K562 (cell line): ENCODE results near the gene UBE2E2. TPM values are rescaled to one million over a fixed set of nuclear protein-coding genes. Genes with fewer than 3 reads are reported as not detected.

Experiments used
- ATAC-seq: fragments of 200-7000 bp; cut with Tn5 transposase; 3 replicates; pipeline ENCODE4 v1.9.1; 2020; ENCODE audit warnings: moderate library complexity
- BruUV-seq: library from RNA; stranded (reverse); fragments of 400-500 nt; replicated peaks from 2 replicates; lab custom pipeline; 2021; lab: Mats Ljungman, UMichigan
- CTCF ChIA-PET: fragments of 300-600 bp; formaldehyde crosslinking; extraction: SDS; loops from one replicate; lab custom pipeline; 2021; ENCODE audit warnings: low intra/inter-chr PET ratio; lab: Yijun Ruan, JAX
- POLR2A ChIA-PET: fragments of 300-600, 350-650 bp; sonication (Branson Sonifier 250); formaldehyde crosslinking; extraction: SDS; loops from one replicate; lab custom pipeline; 2021; ENCODE audit warnings: antibody characterized with exemption, inconsistent platforms; lab: Yijun Ruan, JAX
- DNase-seq, 4 experiments: peaks; one replicate each; pipeline versions ENCODE4 v3.0.0 to v3.0.0-alpha.2; 2011 to 2018; ENCODE audit warnings: low spot score in 3 of 4, mixed read lengths in 3 of 4; ENCODE audit errors: extremely low read depth in 1 of 4
- FAIRE-seq: peaks from 2 replicates; lab custom pipeline; 2011; peaks lifted over from hg19 to GRCh38; lab: Jason Lieb, UNC
- H2AFZ ChIP-seq: 2 replicates; pipeline ENCODE4 v1.6.0; 2011; ENCODE audit warnings: low read depth, low read length, control low read depth, inconsistent platforms
- H3K27ac ChIP-seq: fragments of 200-600 bp; 3 replicates; pipeline ENCODE4 v1.8.0; 2011; ENCODE audit warnings: low read depth, mild to moderate bottlenecking, control low read depth, inconsistent platforms, low read length, moderate library complexity, mixed read lengths; ENCODE audit errors: extremely low read depth
- H3K27me3 ChIP-seq, 2 experiments: fragments of 300-600 bp in 1 of 2; 2 replicates in 1 of 2; 3 replicates in 1 of 2; pipeline versions ENCODE4 v1.6.0 to v1.8.0; 2011; ENCODE audit warnings: inconsistent platforms in 2 of 2, low read length in 2 of 2, mild to moderate bottlenecking in 1 of 2, mixed read lengths in 1 of 2, moderate library complexity in 1 of 2; ENCODE audit not compliant: control insufficient read depth in 2 of 2, insufficient read depth in 2 of 2
- H3K36me3 ChIP-seq: fragments of 300-600 bp; 3 replicates; pipeline ENCODE4 v1.8.0; 2011; ENCODE audit warnings: mild to moderate bottlenecking, low read length, inconsistent platforms; ENCODE audit not compliant: control insufficient read depth, insufficient read depth
- H3K4me1 ChIP-seq, 2 experiments: fragments of 200-600 bp in 1 of 2; replicated peaks in 1 of 2; 2 replicates in 1 of 2; 3 replicates in 1 of 2; pipeline versions ENCODE4 v1.5.1 to v1.8.0; 2011; ENCODE audit warnings: inconsistent platforms in 2 of 2, low read length in 2 of 2, mild to moderate bottlenecking in 1 of 2, mixed read lengths in 1 of 2, moderate library complexity in 1 of 2; ENCODE audit not compliant: control insufficient read depth in 2 of 2, insufficient read depth in 2 of 2
- H3K4me2 ChIP-seq: 2 replicates; pipeline ENCODE4 v1.6.1; 2011; ENCODE audit warnings: low read length, control low read depth, inconsistent platforms, mixed read lengths; ENCODE audit not compliant: insufficient read depth
- H3K4me3 ChIP-seq: fragments of 200-600 bp; sonication (generic), shearing (Covaris generic); 2 replicates; pipeline ENCODE4 v1.5.1; 2016; ENCODE audit warnings: control low read depth, inconsistent platforms
- H3K79me2 ChIP-seq: fragments of 200-600 bp; 3 replicates; pipeline ENCODE4 v1.8.0; 2011; ENCODE audit warnings: low read length, inconsistent platforms; ENCODE audit not compliant: control insufficient read depth, insufficient read depth
- H3K9ac ChIP-seq, 2 experiments: 2 replicates each; pipeline versions ENCODE4 v1.6.0 to v1.6.1; 2011; ENCODE audit warnings: low read depth in 2 of 2, low read length in 2 of 2, control low read depth in 1 of 2, inconsistent platforms in 1 of 2, mild to moderate bottlenecking in 1 of 2, mixed read lengths in 1 of 2; ENCODE audit not compliant: insufficient read depth in 1 of 2
- H3K9me1 ChIP-seq: one replicate; pipeline ENCODE4 v1.6.0; 2011; ENCODE audit warnings: inconsistent platforms, mild to moderate bottlenecking, low read length, moderate library complexity; ENCODE audit not compliant: control insufficient read depth, insufficient read depth
- H3K9me3 ChIP-seq: replicated peaks from 2 replicates; pipeline ENCODE4 v1.5.1; 2011; ENCODE audit warnings: low read depth, low read length, inconsistent platforms; ENCODE audit not compliant: control insufficient read depth, insufficient read depth
- H4K20me1 ChIP-seq: replicated peaks from 2 replicates; pipeline ENCODE4 v1.6.1; 2011; ENCODE audit warnings: low read length, inconsistent platforms, mixed read lengths; ENCODE audit not compliant: control insufficient read depth, insufficient read depth
- GTF2F1 ChIP-seq: IDR thresholded peaks from 2 replicates; pipeline ENCODE4 v1.6.1; 2011; ENCODE audit warnings: low read depth, low read length, improper control_type of control experiment
- GTF3C2 ChIP-seq: IDR thresholded peaks from 3 replicates; pipeline ENCODE4 v1.6.1; 2011; ENCODE audit warnings: borderline replicate concordance, mild to moderate bottlenecking, moderate library complexity; ENCODE audit not compliant: insufficient read length; ENCODE audit errors: extremely low read depth
- KDM4B ChIP-seq, 2 experiments: fragments of 450-650 bp in 1 of 2; sonication (generic) in 1 of 2; IDR thresholded peaks; 2 replicates each; pipeline ENCODE4 v1.6.1; 2016 to 2017; ENCODE audit warnings: borderline replicate concordance in 2 of 2, antibody characterized with exemption in 1 of 2, low read depth in 1 of 2, mild to moderate bottlenecking in 1 of 2
- MCM3 ChIP-seq: fragments of 450-650 bp; IDR thresholded peaks from 2 replicates; pipeline ENCODE4 v1.6.1; 2016
- NCOA2 ChIP-seq, 2 experiments: fragments of 450-650 bp; IDR thresholded peaks; 2 replicates each; pipeline ENCODE4 v1.6.1; 2018; ENCODE audit warnings: mild to moderate bottlenecking in 2 of 2, moderate library complexity in 1 of 2; ENCODE audit not compliant: partially characterized antibody in 2 of 2
- PHF8 ChIP-seq: fragments of 200-600 bp; sonication (generic); IDR thresholded peaks from 2 replicates; pipeline ENCODE4 v1.6.1; 2012; ENCODE audit warnings: mixed run types, mild to moderate bottlenecking, inconsistent platforms, low read length, moderate library complexity, borderline replicate concordance
- RFX5 ChIP-seq: IDR thresholded peaks from 2 replicates; pipeline ENCODE4 v1.6.1; 2011; ENCODE audit warnings: low read depth, mild to moderate bottlenecking, improper control_type of control experiment, low read length
- ZNF407 ChIP-seq: fragments of 450-650 bp; IDR thresholded peaks from 2 replicates; pipeline ENCODE4 v1.6.1; 2016; ENCODE audit warnings: low read depth
- ZNF695 ChIP-seq: fragments of 450-650 bp; formaldehyde crosslinking; IDR thresholded peaks from 2 replicates; pipeline ENCODE4 v1.4.0; 2020; ENCODE audit warnings: mild to moderate bottlenecking, moderate library complexity
- in situ Hi-C: fragments of 300-500 bp; cut with MboI; formaldehyde crosslinking; loops from 4 replicates; pipeline ENCODE4 v1.15.0; 2018; ENCODE audit warnings: inconsistent platforms, mixed read lengths
- intact Hi-C: fragments of 100-400 bp; cut with micrococcal nuclease; formaldehyde crosslinking; loops from 2 replicates; pipeline ENCODE4 v1.14.2; 2022
- polyA plus RNA-seq, 8 experiments: library from polyadenylated mRNA; depleted of rRNA in 4 of 8; stranded (reverse) in 5 of 8; unstranded in 3 of 8; fragments of >200 nt; fragmentation: Nextera tagmentation in 2 of 8; fragmentation: Illumina TruSeq in 1 of 8; extraction: Ambion mirVana in 2 of 8; extraction: Trizol in 1 of 8; gene quantifications; 2 replicates each; pipeline versions ENCODE4 v1.2.1 to v1.2.3, GENCODE V29; 2011 to 2014; ENCODE audit warnings: inconsistent platforms in 1 of 8, missing spikeins in 1 of 8
- total RNA-seq, 7 experiments: library from RNA; depleted of rRNA in 6 of 7; stranded (reverse); fragments of >200 nt in 6 of 7; fragmentation: Illumina TruSeq in 2 of 7; extraction: Trizol in 2 of 7; gene quantifications; 2 replicates each; pipeline versions ENCODE4 v1.2.1 to v1.2.3, GENCODE V29; 2011 to 2021; ENCODE audit warnings: low replicate concordance in 1 of 7
- TF ChIP-seq, protein P1 (sequence below), 2 experiments: fragments of 450-650 bp in 1 of 2; sonication (generic) in 1 of 2; formaldehyde crosslinking in 1 of 2; IDR thresholded peaks in 1 of 2; conservative IDR thresholded peaks in 1 of 2; 2 replicates each; pipeline versions ENCODE4 v1.6.1 to v1.8.1; 2016 to 2023; ENCODE audit warnings: mild to moderate bottlenecking in 2 of 2, moderate library complexity in 2 of 2, inconsistent platforms in 1 of 2, missing genetic modification reagents in 1 of 2

UBE2E2 gene
- total and polyA plus RNA-seq, 9 of the 15 experiments (the other 6 are each of a cell fraction or from before 2014, with no cell fraction given): 0.22 to 5.1 (median 1.9) TPM

DNA sequence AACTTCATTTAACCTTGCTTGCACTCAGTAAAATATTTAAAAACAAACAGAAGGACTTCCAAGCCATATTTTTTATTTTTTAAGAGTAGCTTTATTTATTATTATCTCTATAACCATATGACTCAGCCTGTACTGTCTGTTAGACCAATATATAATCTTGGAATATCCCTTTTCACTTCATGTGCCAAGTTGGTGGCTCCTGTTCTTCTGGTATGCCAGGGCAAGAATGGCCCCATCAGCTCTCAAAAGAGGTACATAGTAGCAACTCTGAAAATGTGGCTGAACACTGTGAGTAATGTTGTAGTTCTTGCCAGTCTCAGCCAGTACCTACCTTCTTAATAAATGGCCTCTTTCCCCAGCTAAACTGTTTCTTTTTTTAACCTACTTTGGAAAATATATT is 345.6 kb downstream of the UBE2E2 start:
- in situ Hi-C loops: no loop called here
- TF ChIP-seq MCM3 (no peak), ZNF407 (no peak), GTF2F1 (no peak), KDM4B (IDR thresholded peaks at IDR 0.05; ENCODE audit: borderline replicate concordance in 2 of 2, low read depth in 1 of 2) (no peak), PHF8 (no peak), ZNF695 (CRISPR knock-in tag) (no peak), RFX5 (no peak), NCOA2 (IDR thresholded peaks at IDR 0.05; ENCODE audit: partially characterized antibody in 2 of 2) (no peak), GTF3C2 (no peak)
- TF ChIP-seq, protein P1, sequence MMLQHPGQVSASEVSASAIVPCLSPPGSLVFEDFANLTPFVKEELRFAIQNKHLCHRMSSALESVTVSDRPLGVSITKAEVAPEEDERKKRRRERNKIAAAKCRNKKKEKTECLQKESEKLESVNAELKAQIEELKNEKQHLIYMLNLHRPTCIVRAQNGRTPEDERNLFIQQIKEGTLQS (IDR thresholded peaks at IDR 0.05): no peak
- TF ChIP-seq, protein P1 (CRISPR knock-in tag; conservative IDR thresholded peaks at IDR 0.05): no peak

More for the DNA sequence above, 345.6 kb downstream of the UBE2E2 start:
- no peak for ATAC-seq
- H3K27ac ChIP-seq: no peak overlapping the region
- H3K4me3 ChIP-seq: no peak overlapping the region
- CTCF ChIA-PET: no interaction called here
- no peaks in the 10 kb centered on the region for H3K9me3 ChIP-seq
- H2AFZ ChIP-seq: no peak overlapping the region
- H3K36me3 ChIP-seq: no peaks in the 10 kb centered on the region
- no TSS peak for BruUV-seq
- intact Hi-C loops: no loop called here
- H3K9me1 ChIP-seq: no peaks in the 10 kb centered on the region
- DNase-seq: no peak
- no peak for FAIRE-seq
- no peak overlapping the region for H3K9ac ChIP-seq
- no peaks in the 10 kb centered on the region for H3K79me2 ChIP-seq
- no peaks in the 10 kb centered on the region for H4K20me1 ChIP-seq
- no peaks in the 10 kb centered on the region for H3K4me1 ChIP-seq
- no peak overlapping the region for H3K4me2 ChIP-seq
- H3K27me3 ChIP-seq: no peaks in the 10 kb centered on the region
- POLR2A ChIA-PET: no interaction called here
